ENCODE measurements around the gene HOXB9. TPM values are rescaled to one million over a fixed set of nuclear protein-coding genes. Genes with fewer than 3 reads are reported as not detected.

Gene HOXB9
- total and polyA plus RNA-seq, 9 of the 15 experiments (the other 6 are each of a cell fraction or from before 2014, with no cell fraction given), result 3.1 to 196 (median 77.6) TPM

DNA sequence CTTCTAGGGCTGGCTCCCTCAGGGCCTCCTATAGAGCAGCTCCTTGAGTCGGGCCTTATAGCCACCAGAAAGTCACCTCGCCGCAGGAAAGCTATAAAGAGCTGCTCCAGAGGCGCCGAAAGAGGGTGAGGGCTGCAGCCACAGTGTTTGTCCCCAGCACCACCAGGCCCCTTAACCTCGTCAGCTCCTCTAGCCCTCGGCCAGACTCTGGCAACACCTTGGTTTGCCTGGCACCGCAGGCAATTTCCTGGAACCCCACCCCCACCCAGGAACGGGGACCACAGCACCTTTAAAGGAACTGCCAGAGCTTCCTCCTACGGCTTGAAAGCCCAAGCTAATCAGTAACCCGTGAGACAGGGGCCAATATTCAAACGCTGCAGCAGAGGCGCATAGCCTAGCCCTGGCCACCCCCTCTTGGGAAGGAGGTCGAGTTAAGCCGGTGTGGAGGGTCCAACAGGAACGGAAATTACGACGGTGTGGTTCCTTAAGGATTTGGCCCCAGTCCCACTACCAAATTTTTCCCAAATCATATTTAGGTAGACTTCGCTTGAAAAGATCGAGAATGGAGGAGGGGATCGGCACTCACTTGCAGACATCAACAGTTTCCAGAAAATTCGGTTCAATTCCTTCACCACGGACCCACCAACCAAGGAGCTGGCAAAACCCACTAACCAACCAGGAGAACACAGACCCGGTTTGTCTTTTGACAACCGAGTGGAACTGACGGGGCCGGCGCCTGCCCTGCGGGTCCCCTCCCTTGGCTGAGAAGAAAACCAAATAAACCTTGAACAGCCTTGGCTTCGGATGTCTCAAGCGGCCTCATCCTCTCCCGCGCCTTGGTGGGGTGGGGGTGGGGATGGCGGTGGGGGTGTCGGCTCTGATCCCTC is 24.4 kb downstream of the HOXB9 start:
- H3K36me3 ChIP-seq (ENCODE audit: control insufficient read depth, insufficient read depth, low read length), result peaks cover 4% of the 10 kb centered on the region; the same call in 1 of the 3 replicates
- ATAC-seq (no peak), DNase-seq (ENCODE audit: extremely low read depth in 1 of 4, low spot score in 3 of 4) (no peak), FAIRE-seq (no peak)
- no peak overlapping the region for H3K27ac ChIP-seq (ENCODE audit: extremely low read depth, low read depth, low read length)
- peaks cover 62% of the 10 kb centered on the region for H3K79me2 ChIP-seq (ENCODE audit: control insufficient read depth, insufficient read depth, low read length)
- H2AFZ ChIP-seq (ENCODE audit: low read depth, low read length), result no peak overlapping the region
- peak overlapping the region in 1 of 2 experiments; percentile 88; a peak in 2 of 4 replicates for H3K9ac ChIP-seq (ENCODE audit: insufficient read depth in 1 of 2, low read depth in 2 of 2, low read length in 2 of 2)
- BruUV-seq (replicated peaks), result no TSS peak
- no peaks in the 10 kb centered on the region for H3K9me3 ChIP-seq (replicated peaks; ENCODE audit: control insufficient read depth, insufficient read depth, low read depth, low read length)
- H3K4me2 ChIP-seq (ENCODE audit: insufficient read depth, low read length), result peak overlapping the region; percentile 87
- POLR2A ChIA-PET, result interaction anchor here (0.7 to 1.2 kb wide), 5 partner anchors 8 to 53 kb away, joined by 3 to 4 read pairs (median 4); partner anchors contain the start of genes HOXB3 and HOXB5
- H3K4me1 ChIP-seq (replicated peaks in 1 of 2; ENCODE audit: control insufficient read depth in 2 of 2, insufficient read depth in 2 of 2, low read length in 2 of 2), result peaks cover 33 to 56% of the 10 kb centered on the region in 2 experiments; a peak in 4 of 5 replicates
- H3K9me1 ChIP-seq (ENCODE audit: control insufficient read depth, insufficient read depth, low read length), result no peaks in the 10 kb centered on the region
- no peak overlapping the region for H3K4me3 ChIP-seq
- TF ChIP-seq TAF9B (IDR thresholded peaks at IDR 0.05; ENCODE audit: partially characterized antibody), result no peak
- TF ChIP-seq, protein P1, sequence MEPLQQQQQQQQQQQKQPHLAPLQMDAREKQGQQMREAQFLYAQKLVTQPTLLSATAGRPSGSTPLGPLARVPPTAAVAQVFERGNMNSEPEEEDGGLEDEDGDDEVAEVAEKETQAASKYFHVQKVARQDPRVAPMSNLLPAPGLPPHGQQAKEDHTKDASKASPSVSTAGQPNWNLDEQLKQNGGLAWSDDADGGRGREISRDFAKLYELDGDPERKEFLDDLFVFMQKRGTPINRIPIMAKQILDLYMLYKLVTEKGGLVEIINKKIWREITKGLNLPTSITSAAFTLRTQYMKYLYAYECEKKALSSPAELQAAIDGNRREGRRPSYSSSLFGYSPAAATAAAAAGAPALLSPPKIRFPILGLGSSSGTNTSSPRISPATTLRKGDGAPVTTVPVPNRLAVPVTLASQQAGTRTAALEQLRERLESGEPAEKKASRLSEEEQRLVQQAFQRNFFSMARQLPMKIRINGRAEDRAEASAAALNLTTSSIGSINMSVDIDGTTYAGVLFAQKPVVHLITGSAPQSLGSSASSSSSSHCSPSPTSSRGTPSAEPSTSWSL (CRISPR knock-in tag; IDR thresholded peaks at IDR 0.05; ENCODE audit: borderline replicate concordance), result no peak
- TF ChIP-seq ZBTB7A (IDR thresholded peaks at IDR 0.05; ENCODE audit: borderline replicate concordance, control insufficient read depth, low read depth, low read length), result 0 out of 2 replicates have a peak, but pooled peaks have one; percentile 2
- TF ChIP-seq FOXK2 (conservative IDR thresholded peaks at IDR 0.05 in 1 of 2, IDR thresholded peaks at IDR 0.05 in 1 of 2; ENCODE audit: low read depth in 2 of 2), result no peak
- in situ Hi-C loops (cut with MboI) (no loop called here), intact Hi-C loops (cut with micrococcal nuclease) (no loop called here)
- WGBS (ENCODE audit: insufficient coverage, low coverage, missing lambda C conversion rate), result 65% methylated on average over 28 of the region's 35 CpGs
- H4K20me1 ChIP-seq (replicated peaks; ENCODE audit: control insufficient read depth, insufficient read depth, low read length), result no peaks in the 10 kb centered on the region; the same call in 1 of the 2 replicates
- CTCF ChIA-PET (ENCODE audit: low intra/inter-chr PET ratio), result no interaction called here
- no peaks in the 10 kb centered on the region for H3K27me3 ChIP-seq (ENCODE audit: control insufficient read depth in 2 of 2, insufficient read depth in 2 of 2, low read length in 2 of 2)

All from K562 (cell line).